ENCODE data around the gene PCDH9.
"Not testable (repeated sequence)": the region's sequence is repeated elsewhere in the genome, so short reads cannot be mapped to it uniquely, and the experiment has no call there.

PCDH9 gene

GRCh38 chr13:66634384-66634783 is 595.8 kb downstream of the PCDH9 start:
- H3K9me3 ChIP-seq (ENCODE audit: insufficient read depth, low read length), result no peaks in the 10 kb centered on the region; the same call in none of the 2 replicates
- no peak overlapping the region for H3K4me3 ChIP-seq (ENCODE audit: low read length)
- TF ChIP-seq EZH2phosphoT487 (IDR thresholded peaks at IDR 0.05; ENCODE audit: low read depth), result no peak
- no peak for TF ChIP-seq CTCF (IDR thresholded peaks at IDR 0.05; ENCODE audit: low read depth, low read length)
- H3K27ac ChIP-seq (ENCODE audit: low read length), result no peak overlapping the region
- H3K4me1 ChIP-seq (ENCODE audit: low read length), result peaks cover 16% of the 10 kb centered on the region
- H2AFZ ChIP-seq (ENCODE audit: low read depth, low read length), result no peak overlapping the region
- H3K9ac ChIP-seq (ENCODE audit: low read length), result no peak overlapping the region
- H4K20me1 ChIP-seq (ENCODE audit: insufficient read depth, low read length), result no peaks in the 10 kb centered on the region
- peaks cover 24% of the 10 kb centered on the region for H3K36me3 ChIP-seq (replicated peaks; ENCODE audit: low read depth, low read length)
- no peaks in the 10 kb centered on the region for H3K27me3 ChIP-seq (ENCODE audit: low read depth, low read length)
- no peaks in the 10 kb centered on the region for H3K79me2 ChIP-seq (ENCODE audit: low read length)
- H3K4me2 ChIP-seq (ENCODE audit: low read length), result no peak overlapping the region

DNA sequence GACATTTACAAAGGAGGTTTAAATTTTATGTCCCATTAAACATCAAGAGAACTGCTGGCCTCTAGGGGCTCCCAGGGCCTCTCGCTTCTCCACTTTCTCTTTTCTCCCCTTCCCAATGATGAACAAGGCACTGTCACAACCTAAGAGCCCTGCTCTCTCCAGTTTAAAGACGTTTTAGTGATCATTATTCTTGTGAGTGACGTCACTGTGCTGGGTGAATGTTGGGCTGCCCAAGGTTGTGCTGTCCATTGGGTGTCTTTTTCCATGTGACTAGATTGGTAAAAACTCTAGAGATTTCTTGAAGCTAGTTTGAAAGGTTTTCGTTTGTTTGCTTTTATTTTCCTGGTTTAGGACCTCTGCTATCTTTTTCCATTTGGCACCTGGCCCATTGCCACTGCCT is 602.6 kb downstream of the PCDH9 start:
- Histone ChIP-seq H3K4me2 (ENCODE audit: low read length) (no peak overlapping the region), H3K9ac (ENCODE audit: low read length) (no peak overlapping the region), H3K79me2 (ENCODE audit: low read length) (no peaks in the 10 kb centered on the region), H3K27ac (ENCODE audit: low read length) (no peak overlapping the region), H2AFZ (ENCODE audit: low read depth, low read length) (no peak overlapping the region), H3K36me3 (replicated peaks; ENCODE audit: low read depth, low read length) (peaks cover 7% of the 10 kb centered on the region), H3K4me3 (ENCODE audit: low read length) (no peak overlapping the region), H4K20me1 (ENCODE audit: insufficient read depth, low read length) (no peaks in the 10 kb centered on the region), H3K27me3 (ENCODE audit: low read depth, low read length) (no peaks in the 10 kb centered on the region), H3K4me1 (ENCODE audit: low read length) (no peaks in the 10 kb centered on the region), H3K9me3 (ENCODE audit: insufficient read depth, low read length) (no peaks in the 10 kb centered on the region; the same call in 1 of the 2 replicates)
- no peak for TF ChIP-seq CTCF (IDR thresholded peaks at IDR 0.05; ENCODE audit: low read depth, low read length)
- TF ChIP-seq EZH2phosphoT487 (IDR thresholded peaks at IDR 0.05; ENCODE audit: low read depth), result no peak

- H3K4me3 ChIP-seq (ENCODE audit: low read length), result no peak overlapping the region
- H3K9me3 ChIP-seq (ENCODE audit: insufficient read depth, low read length), result no peaks in the 10 kb centered on the region; the same call in 1 of the 2 replicates
- H3K79me2 ChIP-seq (ENCODE audit: low read length), result no peaks in the 10 kb centered on the region
- no peak for TF ChIP-seq EZH2phosphoT487 (IDR thresholded peaks at IDR 0.05; ENCODE audit: low read depth)
- TF ChIP-seq CTCF (IDR thresholded peaks at IDR 0.05; ENCODE audit: low read depth, low read length), result no peak
- no peaks in the 10 kb centered on the region for H3K27me3 ChIP-seq (ENCODE audit: low read depth, low read length)
- H3K36me3 ChIP-seq (replicated peaks; ENCODE audit: low read depth, low read length), result peaks cover 1% of the 10 kb centered on the region
- H3K9ac ChIP-seq (ENCODE audit: low read length), result no peak overlapping the region
- H2AFZ ChIP-seq (ENCODE audit: low read depth, low read length), result no peak overlapping the region
- no peaks in the 10 kb centered on the region for H4K20me1 ChIP-seq (ENCODE audit: insufficient read depth, low read length)
- H3K4me2 ChIP-seq (ENCODE audit: low read length), result no peak overlapping the region
- H3K4me1 ChIP-seq (ENCODE audit: low read length), result no peaks in the 10 kb centered on the region
- H3K27ac ChIP-seq (ENCODE audit: low read length), result no peak overlapping the region
Observed at GRCh38 chr13:66624302-66624701, 605.8 kb downstream of the PCDH9 start.

DNA sequence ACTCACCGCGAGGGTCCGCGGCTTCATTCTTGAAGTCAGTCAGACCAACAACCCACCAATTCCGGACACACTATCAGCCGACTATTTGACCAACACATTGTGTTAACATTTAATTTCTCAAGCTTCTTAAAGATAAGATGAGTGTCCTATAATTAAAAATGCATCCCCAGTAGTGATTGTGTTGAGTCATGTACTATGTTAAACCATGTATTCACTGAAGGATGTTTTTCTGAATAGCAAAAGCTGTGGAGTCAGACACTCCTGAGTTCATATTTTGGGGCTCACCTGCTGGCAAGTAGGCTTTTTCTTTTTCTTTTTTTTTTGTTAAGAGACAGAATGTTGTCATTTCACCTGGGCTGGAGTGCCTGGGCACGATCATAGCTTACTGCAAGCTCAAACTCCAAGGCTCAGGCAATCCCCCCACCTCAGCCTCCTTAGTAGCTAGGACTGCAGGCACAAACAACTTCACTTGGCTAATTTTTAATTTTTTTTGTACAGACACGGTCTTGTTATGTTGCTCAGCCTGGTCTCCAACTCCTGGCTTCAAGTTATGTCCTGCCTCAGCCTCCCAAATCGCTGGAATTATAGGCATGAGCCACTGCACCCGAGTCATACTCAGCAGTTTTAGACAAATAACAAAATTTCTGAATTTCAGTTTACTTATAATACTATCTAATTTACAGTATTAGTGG is 606.9 kb downstream of the PCDH9 start:
- Histone ChIP-seq H2AFZ (ENCODE audit: low read depth, low read length) (no peak overlapping the region), H3K4me2 (ENCODE audit: low read length) (no peak overlapping the region), H3K79me2 (ENCODE audit: low read length) (no peaks in the 10 kb centered on the region), H3K9ac (ENCODE audit: low read length) (no peak overlapping the region), H3K4me1 (ENCODE audit: low read length) (no peaks in the 10 kb centered on the region), H3K27ac (ENCODE audit: low read length) (no peak overlapping the region), H3K4me3 (ENCODE audit: low read length) (no peak overlapping the region), H3K9me3 (ENCODE audit: insufficient read depth, low read length) (no peaks in the 10 kb centered on the region), H3K27me3 (ENCODE audit: low read depth, low read length) (no peaks in the 10 kb centered on the region), H3K36me3 (replicated peaks; ENCODE audit: low read depth, low read length) (no peaks in the 10 kb centered on the region), H4K20me1 (ENCODE audit: insufficient read depth, low read length) (no peaks in the 10 kb centered on the region)
- no peak for TF ChIP-seq CTCF (IDR thresholded peaks at IDR 0.05; ENCODE audit: low read depth, low read length)
- no peak for TF ChIP-seq EZH2phosphoT487 (IDR thresholded peaks at IDR 0.05; ENCODE audit: low read depth)

GRCh38 chr13:66621906-66622447 is 608.2 kb downstream of the PCDH9 start:
- not testable (repeated sequence) for H3K4me1 ChIP-seq (ENCODE audit: low read length); H3K4me3 ChIP-seq (ENCODE audit: low read length); H3K27ac ChIP-seq (ENCODE audit: low read length); H3K27me3 ChIP-seq (ENCODE audit: low read depth, low read length); H3K4me2 ChIP-seq (ENCODE audit: low read length); H3K36me3 ChIP-seq (replicated peaks; ENCODE audit: low read depth, low read length); H2AFZ ChIP-seq (ENCODE audit: low read depth, low read length); H4K20me1 ChIP-seq (ENCODE audit: insufficient read depth, low read length); H3K9me3 ChIP-seq (ENCODE audit: insufficient read depth, low read length); H3K9ac ChIP-seq (ENCODE audit: low read length); H3K79me2 ChIP-seq (ENCODE audit: low read length)

Data from OCI-LY3 (cell line).